SW 1271 (cell line): Measurements from ENCODE around the gene ZNF735.
"Not testable (repeated sequence)": the region's sequence is repeated elsewhere in the genome, so short reads cannot be mapped to it uniquely, and the experiment has no call there.

Experiments used
- DNase-seq, 2 experiments: peaks; one replicate each; lab custom pipeline; 2025; lab: John Stamatoyannopoulos, UW

Gene ZNF735

DNA sequence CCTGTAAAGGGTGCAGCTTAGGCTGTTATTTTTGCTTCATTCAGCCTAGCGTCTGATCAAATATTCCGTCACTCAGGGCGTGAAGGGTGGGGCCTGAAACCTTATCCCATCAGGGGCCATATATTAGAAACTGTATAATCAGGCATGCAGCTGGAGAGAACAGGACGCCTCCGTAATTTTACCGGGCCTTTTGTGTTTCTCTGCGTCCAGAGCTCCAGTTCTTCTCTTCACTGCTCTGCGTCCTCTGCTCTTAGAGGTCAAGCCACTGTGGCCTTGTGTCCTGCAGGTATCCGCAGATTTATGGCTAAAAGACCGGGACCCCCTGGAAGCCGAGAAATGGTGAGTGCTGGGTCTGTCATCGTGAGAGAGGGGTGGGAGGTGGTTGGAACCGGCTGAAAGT, at the start of gene ZNF735:
Gene ZNF735 (plus strand): TSS at position 301 of the 400 bp plus-strand sequence. CDS start 0 bp downstream, at position 301.
- no peak for DNase-seq

DNA sequence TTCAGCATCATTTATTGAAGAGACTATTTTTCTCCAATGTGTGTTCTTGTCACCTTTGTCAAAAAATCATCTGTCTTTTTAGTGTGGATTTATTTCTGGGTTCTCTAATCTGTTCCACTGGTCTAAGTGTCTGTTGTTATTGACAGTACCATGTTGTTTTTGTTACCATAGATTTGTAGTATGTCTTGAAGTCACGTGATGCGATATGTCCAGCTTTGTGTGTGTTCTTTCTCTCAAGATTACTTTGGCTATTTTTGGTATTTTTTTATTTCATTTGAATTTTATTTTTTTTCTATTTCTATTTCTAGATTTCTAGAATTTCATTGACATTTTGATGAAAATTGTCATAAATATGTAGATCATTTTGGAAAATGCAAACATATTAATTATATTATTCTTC, 36.0 kb upstream of the ZNF735 start:
- DNase-seq, result not testable (repeated sequence)

DNA sequence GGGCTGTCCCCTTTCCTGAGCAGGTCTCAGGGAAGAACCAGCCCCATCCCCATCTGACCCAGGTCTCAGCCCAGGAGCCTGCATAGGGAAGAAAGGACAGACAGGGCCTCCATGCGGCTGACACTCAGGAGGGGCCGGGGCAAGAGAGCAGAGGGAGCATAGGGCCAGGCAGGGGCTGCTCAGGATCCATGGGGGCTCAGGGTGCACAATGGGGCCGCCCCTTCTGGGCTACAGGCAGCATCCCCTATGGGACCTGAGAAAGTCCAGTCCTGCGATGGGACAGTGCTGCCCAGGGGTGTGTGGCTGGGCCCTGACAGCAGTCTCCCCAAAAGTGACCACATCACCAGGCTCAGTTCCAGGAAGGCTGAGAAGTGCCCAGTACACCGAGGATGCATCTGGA, 32.7 kb upstream of the ZNF735 start:
- no peak for DNase-seq

DNA sequence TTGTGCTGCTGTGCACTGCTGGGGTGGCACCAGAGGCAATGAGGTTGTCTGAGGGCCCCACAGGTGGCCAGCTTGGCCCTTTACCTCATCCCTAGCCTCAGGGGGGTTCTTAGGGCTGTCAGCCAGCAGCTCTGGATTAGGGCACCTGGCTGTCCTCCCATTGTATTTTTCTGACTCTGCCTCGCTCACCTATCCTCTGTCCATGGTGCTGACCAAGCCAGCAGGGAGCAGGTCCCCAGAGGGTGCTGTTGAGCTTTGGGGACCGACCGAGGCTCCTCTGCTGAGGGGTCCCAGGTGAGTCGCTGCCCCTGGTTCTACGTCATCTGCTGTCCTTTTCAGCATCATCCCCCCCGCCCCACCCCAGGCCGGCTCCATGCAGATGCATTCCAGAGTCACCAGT, 32.1 kb upstream of the ZNF735 start:
- DNase-seq, result no peak

DNA sequence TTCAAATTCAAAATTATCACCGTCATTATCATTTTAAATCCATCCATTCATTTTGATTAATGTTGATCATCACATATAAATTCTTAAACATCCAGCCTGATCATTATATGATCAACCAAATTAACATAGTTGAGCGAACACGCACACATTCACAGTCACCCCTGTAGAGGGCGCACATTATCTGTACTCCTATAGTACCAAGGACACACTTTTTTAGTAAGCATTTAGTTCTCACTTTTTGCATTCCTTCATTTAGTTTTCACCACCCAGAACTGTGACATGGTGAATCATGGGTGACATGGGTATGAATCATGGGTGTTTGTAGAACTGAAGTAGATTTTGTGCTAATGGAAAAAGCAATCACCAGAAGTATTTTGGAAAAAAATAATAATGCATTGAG, 26.0 kb upstream of the ZNF735 start:
- no peak for DNase-seq

DNA sequence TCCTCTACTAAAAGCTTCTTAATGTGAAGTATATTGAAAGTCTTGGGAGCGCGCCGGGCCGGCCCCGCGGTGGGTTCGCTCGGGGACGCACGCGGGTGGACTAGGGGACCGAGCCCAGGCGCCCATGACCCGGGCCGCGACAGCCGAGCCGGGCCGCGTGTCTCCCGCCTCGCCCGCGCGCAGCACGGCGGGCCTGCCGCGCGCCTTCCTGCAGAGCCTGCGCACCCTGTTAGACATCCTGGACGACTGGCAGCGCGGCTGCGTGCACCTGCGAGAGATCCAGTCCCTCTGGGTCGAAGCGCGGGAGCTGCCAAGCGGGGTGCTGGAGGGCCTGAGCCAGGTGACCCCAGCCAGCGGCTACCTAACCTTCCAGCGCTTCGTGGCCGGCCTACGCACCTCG, 25.4 kb upstream of the ZNF735 start:
- no peak for DNase-seq

DNA sequence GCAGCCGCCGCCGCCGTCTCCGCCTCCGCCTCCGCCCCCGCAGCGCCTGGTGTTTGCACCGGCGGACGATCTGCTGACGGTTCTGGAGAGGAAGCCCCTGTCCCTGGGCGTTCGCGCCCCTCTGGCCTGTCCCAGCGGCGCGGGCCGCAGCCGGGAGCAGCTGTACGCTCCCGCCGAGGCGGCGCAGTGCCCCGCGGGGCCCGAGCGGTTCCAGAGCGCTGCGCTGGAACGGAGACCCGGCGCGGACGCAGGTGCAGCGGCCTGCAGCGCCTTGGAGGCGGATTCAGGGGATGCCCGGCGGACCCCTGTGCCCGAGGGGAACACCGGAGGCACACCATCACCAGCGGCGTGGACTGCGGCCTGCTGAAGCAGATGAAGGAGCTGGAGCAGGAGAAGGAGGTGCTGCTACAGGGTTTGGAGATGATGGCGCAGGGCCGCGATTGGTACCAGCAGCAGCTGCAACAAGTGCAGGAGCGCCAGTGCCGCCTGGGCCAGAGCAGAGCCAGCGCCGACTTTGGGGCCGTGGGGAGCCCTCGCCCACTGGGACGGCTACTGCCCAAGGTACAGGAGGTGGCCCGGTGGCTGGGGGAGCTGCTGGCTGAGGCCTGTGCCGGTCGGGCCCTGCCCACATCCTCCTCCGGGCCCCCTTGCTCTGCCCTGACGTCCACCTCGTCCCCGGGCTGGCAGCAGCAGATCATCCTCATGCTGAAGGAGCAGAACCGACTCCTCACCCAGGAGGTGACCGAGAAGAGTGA, 24.8 kb upstream of the ZNF735 start:
- no peak for DNase-seq

DNA sequence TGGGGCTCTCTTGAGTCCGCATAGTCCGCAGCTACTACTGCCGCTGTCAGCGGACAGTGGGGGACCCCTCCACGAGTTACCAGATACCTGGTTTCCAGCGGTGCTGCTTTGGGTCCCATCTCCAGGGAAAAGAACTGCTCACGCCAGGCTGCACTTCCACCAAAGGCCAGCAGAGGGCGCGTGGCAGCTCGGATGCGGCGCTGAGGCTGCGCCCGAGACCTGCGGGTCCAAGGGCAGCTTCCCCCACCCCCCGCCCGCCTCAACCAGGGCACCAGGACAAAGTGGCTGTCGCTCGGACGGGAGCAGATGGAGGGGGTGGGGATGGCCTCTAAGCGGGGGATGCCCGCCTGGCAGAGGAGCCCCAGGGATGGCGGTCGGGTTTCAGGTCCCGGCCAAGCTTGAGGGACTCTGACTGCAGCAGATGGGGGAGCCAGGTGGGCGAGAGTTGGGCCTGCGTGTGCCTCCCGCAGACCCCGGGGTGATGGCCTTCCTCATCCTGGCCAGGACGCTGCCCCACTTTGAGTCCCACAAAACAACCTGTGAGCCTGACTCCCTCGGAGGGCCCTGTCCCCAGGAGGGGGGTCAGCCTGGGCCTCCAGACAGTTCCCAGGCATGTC, 23.8 kb upstream of the ZNF735 start:
- no peak for DNase-seq

DNA sequence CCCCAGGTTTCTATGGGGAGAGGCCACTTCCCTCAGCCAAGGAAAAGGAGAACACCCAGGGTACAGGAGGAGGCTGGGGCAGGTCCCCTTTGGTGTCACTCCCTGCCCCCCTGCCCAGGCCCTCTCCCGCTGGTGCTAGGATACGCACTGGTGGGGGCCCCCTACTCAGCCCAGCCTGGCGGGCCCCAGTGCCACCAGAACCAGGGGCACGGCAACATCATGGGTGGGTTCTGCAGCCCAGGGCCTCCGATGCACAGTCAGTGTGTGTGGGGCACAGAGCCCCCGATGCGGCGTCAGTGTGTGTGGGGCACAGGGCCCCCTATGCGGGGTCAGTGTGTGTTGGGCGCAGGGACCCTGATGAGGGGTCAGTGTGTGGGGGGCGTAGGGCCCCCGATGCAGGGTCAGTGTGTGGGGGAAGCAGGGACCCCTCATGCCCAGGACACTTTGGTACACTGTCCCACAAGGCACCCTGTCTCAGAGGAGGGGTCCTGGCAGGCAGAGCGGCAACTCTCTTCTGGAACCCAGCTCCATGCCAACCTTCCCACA, 23.1 kb upstream of the ZNF735 start:
- DNase-seq, result no peak

DNA sequence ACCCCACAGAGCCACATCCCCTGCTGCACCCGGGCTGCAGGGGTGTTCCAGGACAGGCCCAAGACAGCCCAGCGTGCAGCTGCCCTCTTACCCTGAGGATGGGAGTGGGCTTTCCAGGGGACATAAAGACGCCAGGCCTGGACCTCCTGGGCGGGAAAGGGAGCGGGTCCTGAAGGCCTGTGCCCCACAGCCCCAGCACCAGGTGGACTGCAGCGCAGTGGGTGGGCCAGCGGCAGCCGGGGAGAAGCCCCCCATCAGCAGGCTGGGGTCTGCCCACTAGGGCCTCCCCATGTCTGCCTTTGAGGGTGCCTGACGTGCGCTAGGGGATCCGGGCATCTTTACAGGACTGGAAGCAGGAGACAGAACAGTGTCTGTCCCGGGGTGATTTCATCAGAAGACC, 22.6 kb upstream of the ZNF735 start:
- DNase-seq, result no peak

DNA sequence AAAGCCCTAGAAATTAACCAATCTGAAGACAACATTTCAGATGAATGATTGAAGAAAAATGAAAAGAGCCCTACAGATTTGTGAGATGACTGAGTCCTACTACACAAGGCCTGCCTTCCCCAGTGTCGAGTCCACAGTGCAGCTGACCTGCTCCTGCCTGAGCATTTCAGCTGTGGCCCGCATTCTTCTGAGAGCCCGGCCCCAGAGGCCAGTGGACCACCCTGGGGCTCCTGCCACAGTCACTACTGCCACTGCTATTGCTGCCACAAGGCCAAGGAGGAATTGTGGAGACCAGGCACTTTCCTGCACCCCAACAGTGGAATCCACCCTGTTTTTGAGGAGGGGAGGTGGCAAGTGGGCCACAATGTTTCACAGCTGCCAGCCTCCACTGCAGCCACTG, 19.6 kb upstream of the ZNF735 start:
- DNase-seq, result no peak

DNA sequence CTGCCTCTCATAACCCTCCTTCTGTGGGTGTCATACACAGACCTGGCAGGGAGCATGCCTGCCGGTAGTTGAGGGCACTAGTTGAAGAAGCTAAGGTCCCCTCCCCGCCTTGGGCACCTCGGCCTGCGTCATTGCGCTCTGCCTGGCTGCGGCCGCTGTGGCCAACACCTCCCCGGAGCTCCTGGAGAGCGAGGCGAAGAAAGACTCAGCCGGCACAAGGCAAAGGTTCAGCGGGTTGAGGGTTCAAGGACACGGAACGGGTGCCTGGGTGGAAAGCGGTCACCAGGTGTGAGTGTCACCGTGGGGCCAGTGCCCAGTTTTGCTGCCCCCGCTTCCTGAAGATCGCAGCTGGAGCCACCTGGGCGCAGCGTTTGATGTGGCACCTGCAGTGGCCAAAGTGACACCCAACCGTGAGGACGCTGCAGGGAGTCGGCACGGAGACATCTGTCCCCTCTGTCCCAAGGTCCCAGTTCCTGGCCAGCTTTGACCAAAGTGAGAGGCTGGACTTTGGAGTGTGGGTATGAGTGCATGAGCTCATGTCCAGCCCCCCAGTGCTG, 14.8 kb upstream of the ZNF735 start:
- no peak for DNase-seq

DNA sequence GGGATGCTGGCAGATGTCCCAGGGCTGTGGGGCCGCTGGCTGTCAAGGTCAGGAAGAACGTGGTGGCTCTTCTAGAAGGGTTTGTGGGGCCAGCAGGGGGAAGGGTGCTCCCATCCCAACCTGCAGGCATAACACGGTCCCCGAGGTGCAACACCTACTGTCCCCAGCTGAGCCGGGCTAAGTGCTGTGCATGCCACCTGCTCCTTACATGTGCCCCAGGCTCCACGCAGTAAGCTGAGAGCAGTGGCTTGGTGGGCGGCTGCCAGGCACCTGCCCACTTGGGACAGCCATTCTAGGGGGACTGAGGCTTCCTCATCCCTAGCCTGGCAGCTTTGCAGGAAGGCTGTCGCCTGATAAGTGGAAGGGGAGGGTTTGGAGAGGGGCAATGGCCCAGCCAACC, 14.2 kb upstream of the ZNF735 start:
- DNase-seq, result no peak

DNA sequence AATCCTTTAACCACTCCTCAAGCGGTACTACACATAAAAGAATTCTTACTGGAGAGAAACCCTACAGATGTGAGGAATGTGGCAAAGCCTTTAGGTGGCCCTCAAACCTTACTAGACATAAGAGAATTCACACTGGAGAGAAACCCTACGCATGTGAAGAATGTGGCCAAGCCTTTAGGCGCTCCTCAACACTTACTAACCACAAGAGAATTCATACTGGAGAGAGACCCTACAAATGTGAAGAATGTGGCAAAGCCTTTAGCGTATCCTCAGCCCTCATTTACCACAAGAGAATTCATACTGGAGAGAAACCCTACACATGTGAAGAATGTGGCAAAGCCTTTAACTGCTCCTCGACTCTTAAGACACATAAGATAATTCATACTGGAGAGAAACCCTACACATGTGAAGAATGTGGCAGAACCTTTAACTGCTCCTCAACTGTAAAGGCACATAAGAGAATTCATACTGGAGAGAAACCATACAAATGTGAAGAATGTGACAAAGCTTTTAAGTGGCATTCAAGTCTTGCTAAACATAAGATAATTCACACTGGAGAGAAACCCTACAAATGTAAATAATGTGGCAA, 12.8 kb downstream of the ZNF735 start:
- DNase-seq, result not testable (repeated sequence)

DNA sequence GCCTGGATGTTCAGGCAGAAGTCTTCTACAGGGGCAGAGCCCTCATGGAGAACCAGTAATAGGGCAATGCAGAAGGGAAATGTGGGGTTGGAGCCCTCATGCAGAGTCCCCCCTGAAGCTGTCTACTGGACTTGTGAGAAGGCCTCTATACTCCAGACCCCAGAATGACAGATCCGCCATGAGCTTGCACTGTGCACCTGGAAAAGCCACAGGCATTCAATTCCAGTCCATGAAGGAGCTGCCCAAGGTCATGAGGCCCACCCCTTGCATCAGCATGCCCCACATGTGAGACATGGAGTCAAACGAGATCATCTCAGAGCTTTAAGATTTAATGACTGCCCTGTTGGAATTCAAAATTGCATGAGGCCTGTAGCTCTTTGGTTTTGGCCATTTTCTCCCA, 16.4 kb downstream of the ZNF735 start:
- DNase-seq, result no peak

DNA sequence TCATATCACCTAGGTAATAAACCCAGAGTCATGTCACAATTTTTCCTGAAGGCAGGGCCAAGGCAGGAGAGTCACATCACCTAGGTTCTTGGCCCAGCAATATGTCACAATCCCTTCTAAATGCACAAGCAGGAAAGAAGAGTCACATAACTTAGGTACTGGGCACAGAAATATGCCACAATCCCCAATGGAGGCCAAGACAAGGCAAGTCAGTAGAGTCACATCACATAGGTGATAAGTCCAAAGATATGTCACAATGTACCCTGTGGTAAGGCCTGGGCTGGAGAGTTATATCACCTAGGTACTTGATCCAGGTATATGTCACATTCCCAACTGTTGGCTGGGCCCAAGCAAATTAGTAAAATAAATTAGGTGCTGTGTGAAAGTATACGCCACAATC, 21.2 kb downstream of the ZNF735 start, which contains the start of gene ZNF679:
Gene ZNF679 (plus strand): TSS at position 301 of the 400 bp plus-strand sequence. CDS start 20,644 bp downstream, outside the sequence.
- DNase-seq, result not testable (repeated sequence)

DNA sequence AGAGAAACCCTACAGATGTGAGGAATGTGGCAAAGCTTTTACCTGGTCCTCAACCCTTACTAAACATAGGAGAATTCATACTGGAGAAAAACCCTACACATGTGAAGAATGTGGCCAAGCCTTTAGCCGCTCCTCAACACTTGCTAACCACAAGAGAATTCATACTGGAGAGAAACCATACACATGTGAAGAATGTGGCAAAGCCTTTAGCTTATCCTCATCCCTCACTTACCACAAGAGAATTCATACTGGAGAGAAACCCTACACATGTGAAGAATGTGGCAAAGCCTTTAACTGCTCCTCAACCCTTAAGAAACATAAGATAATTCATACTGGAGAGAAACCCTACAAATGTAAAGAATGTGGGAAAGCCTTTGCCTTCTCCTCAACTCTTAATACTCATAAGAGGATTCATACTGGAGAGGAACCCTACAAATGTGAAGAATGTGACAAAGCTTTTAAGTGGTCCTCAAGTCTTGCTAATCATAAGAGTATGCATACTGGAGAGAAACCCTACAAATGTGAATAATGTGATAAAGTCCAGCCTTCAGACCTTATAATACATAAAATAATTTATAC, 59.4 kb downstream of the ZNF735 start:
- no peak for DNase-seq
